LHCN-M2 (cell line): Measurements from ENCODE around the gene BRF1. TPM values are rescaled to one million over a fixed set of nuclear protein-coding genes. Genes with fewer than 3 reads are reported as not detected.
"Not testable (repeated sequence)": the region's sequence is repeated elsewhere in the genome, so short reads cannot be mapped to it uniquely, and the experiment has no call there.

Source experiments
- DNase-seq: peaks from one replicate; pipeline ENCODE4 v3.0.0-alpha.2; 2012; ENCODE audit warnings: low read depth
- total RNA-seq: library from RNA; depleted of rRNA; stranded (reverse); fragments of >200 nt; gene quantifications from 2 replicates; pipeline ENCODE4 v1.2.3, GENCODE V29; 2014

The BRF1 gene
- total RNA-seq, 1 experiment from 2014 or later, result 28.2 TPM

DNA sequence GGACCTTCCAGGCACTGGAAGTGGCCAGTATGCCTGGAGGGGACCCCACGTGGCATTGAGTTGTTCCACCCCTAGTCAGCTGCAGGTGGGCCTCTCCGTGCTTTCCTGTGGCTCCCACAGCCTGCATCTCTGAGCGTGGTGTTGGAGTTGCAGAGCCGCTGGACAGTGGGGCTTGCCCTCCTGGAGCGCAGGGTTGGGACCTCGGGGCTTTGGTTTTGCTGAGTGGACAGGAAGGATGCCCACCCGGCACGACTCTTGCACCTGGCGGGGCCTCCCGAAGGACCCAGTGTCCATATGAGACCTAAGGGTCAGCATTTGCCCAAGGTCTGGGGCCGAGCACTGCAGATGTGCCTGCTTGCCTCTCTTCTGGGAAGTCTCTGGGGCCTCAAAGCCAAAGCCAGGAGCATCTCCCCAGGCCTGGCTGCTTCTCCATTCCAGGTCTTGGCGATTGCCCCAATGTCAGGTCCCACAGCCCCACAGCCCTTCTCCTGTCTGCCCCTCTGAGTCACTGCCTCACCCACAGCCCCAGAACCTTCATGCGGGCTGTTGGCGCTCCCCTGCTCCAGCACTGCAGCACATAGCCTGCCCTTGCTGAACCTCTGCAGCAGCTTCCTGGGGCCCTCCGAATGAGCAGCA lies 15.3 kb upstream of the BRF1 start:
- no peak for DNase-seq

DNA sequence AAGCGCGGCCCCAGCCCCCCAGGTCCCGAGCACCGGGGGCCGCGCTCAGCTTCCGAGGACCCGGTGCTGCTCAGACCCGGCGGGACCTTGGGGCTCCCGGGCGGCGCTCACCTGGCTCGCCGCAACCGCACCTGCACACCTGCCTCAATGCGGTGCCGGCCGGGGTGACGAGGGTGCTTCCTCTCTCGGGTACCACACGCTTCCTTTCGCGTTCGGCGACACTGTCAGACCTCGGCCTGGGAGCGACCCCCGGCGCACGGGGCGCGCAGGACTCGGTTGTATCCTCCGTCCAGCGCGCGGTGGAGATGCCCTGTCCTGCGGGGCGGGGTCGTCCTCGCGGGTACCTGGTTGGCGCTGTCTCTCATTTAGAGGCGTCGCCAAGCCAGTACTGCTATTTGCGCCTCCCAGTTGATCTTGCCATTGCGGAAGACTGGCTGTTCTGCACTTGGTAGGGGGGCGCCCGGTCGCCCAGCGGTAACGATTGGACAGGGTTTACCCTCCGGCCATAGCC lies 14.5 kb upstream of the BRF1 start:
- DNase-seq, result no peak

- peak; percentile 77 for DNase-seq
These were observed 13.7 kb upstream of the BRF1 start, which contains the start of gene PACS2 for GRCh38 chr14:105314287-105315200. TSS of gene PACS2 (plus strand) at chr14:105314748. CDS start at chr14:105314919, 171 bp downstream.

DNA sequence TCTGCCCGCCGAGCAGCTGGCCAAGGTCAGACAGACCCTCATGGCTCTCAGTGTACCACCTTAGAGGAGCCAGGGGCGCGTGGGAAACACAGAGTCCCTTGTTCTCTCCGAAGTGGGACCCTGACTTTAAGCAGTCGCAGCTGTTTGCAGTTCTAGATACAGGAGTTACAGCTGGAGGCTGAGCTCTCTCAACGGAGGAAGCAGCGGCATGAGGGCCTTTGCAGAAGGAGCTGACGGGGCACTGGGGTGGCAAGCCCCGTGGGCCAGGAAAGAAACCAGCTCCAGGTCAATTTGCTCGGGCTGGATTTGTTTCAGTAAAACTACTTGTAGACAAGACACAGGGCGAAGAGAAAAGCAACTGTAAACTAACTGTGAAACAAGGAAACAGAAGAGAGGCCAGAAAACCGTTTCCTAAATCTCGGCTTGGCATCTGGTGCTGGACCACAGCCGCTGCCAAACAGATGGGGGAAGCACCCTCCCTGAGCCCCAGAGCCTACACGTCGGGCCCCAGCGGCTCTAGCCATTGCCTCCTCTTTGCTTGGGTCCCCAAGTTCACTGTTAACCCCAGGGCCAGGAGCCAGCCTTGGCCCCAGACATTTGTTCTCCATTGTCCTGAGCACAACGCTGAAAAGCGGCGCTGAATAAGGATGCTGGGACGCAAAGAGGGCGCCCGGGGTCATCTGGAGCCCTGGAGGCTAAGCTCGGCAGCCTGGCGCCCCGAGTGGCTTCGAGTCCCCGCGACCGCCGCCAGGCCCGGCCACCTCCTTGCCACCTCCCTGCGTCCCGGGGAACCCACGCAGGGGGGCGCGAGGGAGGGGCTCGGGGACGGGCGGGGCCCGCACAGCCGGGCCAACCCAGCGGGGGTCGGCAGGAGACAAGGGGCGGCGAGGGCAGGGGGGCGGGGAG lies 12.8 kb upstream of the BRF1 start:
- no peak for DNase-seq

GRCh38 chr14:105312973-105313372 lies 12.2 kb upstream of the BRF1 start:
- no peak for DNase-seq

- DNase-seq, result no peak
These were observed 11.0 kb upstream of the BRF1 start for GRCh38 chr14:105311838-105312237.

DNA sequence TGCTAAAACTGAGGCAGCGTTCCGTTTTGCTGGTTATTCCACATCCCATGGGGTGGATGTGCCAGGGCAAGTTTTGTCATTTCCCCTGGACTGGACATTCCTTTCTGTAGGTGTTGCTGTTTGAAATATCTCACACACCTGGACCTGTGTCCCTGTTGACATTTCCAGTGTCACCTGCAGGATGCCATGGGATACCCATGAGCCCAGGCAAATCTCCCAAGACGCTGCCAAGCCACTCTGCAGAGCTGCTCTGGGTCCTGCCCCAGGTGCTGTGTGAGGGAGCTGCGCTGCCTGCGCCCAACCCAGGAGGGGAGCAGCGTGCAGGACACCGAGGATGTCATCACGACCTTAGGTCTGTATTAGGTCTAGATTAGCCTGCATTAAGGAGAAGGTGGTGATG lies 8.6 kb upstream of the BRF1 start:
- DNase-seq, result no peak

DNA sequence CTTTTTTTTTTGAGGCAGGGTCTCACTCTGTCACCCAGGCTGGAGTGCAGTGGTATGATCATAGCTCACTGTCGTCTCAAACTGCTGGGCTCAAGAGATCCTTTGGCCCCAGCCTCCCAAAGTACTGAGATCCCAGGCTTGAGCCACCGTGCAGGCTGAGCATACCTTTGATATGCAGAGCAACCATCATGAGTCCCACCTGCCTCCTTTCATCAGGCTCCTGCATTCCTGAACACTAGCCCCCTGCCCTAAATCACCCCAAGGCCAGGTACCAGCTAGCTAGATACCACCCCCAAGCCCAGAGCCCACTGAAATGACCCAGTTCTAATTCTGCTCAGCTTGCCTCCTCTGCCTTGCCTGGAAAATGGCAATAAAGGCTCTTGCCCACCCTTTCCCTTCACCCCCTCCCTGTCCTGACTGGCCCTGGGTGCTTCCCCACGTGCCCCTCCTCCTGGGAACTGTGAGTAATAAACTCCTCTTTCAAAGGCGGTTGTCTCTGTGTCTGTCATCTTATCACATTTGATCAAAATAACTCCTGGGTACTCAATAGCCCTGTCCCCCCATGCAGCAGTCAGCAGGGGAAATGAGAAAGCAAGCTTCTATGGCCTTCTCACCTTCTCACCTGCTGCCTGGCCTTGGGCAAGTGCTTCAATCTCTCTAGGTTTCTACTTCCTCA lies 6.4 kb upstream of the BRF1 start:
- DNase-seq, result no peak

GRCh38 chr14:105305791-105306190 lies 5.0 kb upstream of the BRF1 start:
- DNase-seq, result no peak

- DNase-seq, result no peak
These were observed 4.5 kb upstream of the BRF1 start for GRCh38 chr14:105305345-105305744.

- no peak for DNase-seq
These were observed 3.8 kb upstream of the BRF1 start for GRCh38 chr14:105304565-105304964.

DNA sequence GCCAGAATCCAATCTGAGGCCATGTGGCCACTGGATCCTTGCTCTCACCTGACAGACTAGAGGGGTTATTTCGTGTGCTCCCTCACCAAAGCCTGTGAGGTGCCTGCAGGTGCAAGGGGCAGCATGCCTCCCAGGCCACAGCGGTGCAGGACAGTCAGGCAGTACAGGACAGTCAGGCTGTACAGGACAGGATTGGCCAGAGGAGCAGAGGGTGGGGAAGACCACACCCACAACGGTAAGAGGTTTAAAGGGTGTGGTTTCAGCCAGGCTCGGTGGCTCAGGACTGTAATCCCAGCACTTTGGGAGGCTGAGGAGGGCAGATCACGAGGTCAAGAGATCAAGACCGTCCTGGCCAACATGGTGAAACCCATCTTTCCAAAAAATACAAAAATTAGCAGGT lies 3.1 kb upstream of the BRF1 start:
- no peak for DNase-seq

DNA sequence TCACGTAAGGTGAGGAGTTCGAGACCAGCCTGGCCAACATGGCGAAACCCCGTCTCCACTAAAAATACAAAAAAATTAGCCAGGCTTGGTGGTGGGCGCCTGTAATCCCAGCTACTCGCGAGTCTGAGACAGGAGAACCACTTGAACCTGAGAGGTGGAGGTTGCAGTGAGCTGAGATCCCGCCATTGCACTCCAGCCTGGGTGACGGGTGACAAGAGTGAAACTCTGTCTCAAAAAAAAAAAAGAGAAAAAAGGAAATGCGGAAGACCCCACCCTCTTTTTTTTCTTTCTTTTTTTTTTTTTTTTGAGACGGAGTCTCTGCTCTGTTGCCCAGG lies 1.1 kb upstream of the BRF1 start:
- DNase-seq, result not testable (repeated sequence)

- DNase-seq, result peak; percentile 85
These were observed 508 bp upstream of the BRF1 start for GRCh38 chr14:105301103-105301914.

DNA sequence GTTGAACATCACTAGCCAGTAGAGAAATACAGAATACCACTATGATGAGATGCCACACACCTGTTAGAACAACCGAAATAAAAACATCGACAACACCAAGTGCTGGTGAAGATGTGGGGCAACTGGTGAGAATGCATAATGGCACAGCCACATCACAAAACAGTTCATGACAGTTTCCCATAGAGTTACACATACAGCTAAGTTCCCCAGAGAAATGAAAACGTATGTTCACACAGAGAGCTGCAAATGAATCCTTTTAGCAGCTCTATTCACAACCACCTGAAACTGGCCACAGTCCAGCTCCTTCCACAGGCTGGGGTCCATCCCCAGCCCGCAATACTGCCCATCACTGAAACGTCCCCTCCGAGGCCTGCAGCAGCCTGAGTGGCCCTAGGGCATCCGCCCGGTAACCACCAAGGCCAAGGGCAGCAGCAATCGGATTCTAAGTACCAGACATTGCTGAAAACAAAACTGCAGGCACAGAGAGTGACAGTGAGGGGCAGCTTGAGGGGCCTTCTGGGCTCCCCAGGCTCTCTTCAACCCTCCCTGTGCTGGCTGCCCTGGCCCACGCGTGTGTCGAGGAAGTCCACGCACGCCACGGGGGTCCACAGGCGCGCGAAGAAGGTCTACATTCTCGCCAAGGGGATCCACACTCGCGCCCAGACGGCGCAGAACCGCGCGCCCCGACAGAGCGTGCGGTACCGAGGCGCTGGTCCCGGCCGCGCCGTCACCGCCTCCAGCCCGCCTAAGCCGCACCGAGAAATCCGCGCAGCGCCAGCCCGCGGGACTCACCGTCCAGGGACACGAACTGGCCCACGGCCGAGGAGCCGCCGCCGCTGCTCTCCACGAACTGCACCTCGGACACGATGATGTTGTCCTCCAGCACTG lies 903 bp downstream of the BRF1 start:
- no peak for DNase-seq

GRCh38 chr14:105297311-105297710 lies 3.5 kb downstream of the BRF1 start:
- not testable (repeated sequence) for DNase-seq

DNA sequence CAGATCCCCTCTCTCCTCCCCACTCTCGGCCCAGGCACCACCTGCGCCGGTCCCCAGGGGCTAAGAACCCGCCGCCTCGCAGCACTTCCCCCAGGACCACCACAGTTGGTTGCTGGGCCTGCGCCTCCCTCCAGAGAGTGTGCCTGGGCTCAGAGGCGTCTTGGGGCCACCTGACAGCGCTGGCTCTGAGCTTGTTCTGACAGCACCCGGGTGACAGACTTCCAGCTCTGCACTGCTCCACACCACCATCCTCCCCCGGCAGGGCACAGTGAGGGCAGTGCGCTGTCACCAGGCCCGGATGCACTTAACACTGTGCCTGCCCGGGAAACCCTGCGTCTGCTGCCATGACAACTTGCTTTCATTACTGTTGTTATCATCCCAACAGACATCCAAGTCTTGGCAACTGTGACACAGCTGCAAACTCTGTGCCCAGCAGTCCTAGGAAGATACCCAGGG lies 6.6 kb downstream of the BRF1 start:
- peak; percentile 34 for DNase-seq

DNA sequence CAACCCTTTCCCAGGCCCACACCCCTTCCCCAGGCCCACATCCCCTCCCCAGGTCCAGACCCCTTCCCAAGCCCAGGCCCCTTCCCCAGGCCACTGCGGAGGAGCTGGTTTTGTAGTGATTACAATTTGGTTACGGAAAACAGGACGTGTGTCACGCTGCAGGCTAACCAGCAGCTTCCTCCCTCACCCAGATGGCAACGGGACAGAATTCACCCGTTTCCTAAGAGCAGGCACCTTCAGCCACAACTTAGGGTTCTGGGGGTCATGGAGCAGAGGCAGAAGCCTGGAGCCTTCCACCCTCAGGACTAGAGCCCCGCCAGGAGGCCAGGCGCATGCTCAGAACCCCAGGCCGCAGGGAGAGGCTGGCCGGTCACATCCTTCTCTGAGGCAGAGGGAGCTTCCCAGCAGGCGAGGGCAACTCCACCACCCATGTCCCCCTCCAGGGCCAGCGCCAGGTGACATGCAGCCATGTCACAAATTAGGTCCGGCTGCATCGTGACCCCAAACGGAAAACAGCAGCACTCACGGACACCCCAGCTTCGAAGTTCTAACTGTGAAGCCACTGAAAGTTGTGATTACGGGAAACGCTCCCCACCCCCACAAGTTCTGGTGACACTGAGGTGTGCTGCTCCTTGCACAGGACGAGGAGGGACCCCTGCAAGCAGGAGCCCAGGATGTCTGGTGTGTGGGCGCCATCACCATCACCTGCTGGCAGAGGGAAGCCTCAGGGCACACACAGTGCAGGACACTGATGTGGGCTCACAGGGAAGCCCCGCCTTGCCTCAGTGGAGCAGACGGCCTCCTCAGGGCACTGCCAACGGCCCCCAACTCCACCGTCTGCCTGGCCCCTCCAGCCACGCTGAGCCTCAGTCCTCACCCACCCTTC lies 7.7 kb downstream of the BRF1 start:
- DNase-seq, result no peak
